Measurements from ENCODE around the gene WIPF3.

DNA sequence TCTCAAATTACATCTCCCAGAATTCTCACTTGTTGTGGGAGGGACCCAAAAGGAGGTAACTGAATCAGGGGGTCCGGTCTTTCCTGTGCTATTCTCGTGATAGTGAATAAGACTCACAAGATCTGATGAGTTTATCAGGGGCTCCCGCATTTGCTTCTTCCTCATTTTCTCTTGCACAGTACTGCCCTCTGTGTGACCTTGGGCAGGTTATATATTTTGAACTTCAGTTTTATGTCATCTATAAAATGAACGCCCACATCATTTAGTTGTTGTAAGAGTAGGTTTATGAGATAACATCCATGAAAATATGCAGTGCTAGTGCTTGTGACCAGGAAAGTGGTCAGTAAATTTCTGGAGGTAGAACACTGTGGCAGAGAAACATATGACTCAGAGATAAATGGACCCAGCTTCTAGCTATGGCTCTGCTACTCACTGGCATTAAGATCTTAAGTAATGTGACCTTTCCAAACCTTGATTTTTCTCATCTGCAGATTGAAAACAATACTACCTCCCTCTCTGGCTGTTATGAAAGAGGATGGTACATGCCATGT, 139.0 kb downstream of the WIPF3 start:
- TF ChIP-seq POLR2A (IDR thresholded peaks at IDR 0.05) = no peak
- TF ChIP-seq, protein P1, sequence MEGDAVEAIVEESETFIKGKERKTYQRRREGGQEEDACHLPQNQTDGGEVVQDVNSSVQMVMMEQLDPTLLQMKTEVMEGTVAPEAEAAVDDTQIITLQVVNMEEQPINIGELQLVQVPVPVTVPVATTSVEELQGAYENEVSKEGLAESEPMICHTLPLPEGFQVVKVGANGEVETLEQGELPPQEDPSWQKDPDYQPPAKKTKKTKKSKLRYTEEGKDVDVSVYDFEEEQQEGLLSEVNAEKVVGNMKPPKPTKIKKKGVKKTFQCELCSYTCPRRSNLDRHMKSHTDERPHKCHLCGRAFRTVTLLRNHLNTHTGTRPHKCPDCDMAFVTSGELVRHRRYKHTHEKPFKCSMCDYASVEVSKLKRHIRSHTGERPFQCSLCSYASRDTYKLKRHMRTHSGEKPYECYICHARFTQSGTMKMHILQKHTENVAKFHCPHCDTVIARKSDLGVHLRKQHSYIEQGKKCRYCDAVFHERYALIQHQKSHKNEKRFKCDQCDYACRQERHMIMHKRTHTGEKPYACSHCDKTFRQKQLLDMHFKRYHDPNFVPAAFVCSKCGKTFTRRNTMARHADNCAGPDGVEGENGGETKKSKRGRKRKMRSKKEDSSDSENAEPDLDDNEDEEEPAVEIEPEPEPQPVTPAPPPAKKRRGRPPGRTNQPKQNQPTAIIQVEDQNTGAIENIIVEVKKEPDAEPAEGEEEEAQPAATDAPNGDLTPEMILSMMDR (IDR thresholded peaks at IDR 0.05) = no peak

All from right lobe of liver (tissue), 4 donors.